GM23338 (cell line): Measurements from ENCODE around the gene IWS1.

Experiments
- EZH2 ChIP-seq: fragments of 200-600 bp; sonication (generic); IDR thresholded peaks from one replicate; pipeline ENCODE4 v1.8.0; 2017; ENCODE audit warnings: antibody characterized with exemption, mild to moderate bottlenecking, low read depth; ENCODE audit not compliant: unreplicated experiment
- EZH2phosphoT487 ChIP-seq: fragments of 200-600 bp; sonication (generic); IDR thresholded peaks from one replicate; pipeline ENCODE4 v1.8.1; 2018; ENCODE audit warnings: antibody characterized with exemption; ENCODE audit not compliant: unreplicated experiment
- POLR2AphosphoS5 ChIP-seq: IDR thresholded peaks from 2 replicates; pipeline ENCODE4 v1.6.1; 2016; ENCODE audit warnings: antibody characterized with exemption, low read depth
- TF ChIP-seq, protein P1 (sequence below), 2 experiments: fragments of 200-600 bp in 1 of 2; sonication (generic) in 1 of 2; conservative IDR thresholded peaks; 2 replicates each; pipeline versions ENCODE4 v1.5.1 to v1.6.1; 2016 to 2017; ENCODE audit warnings: antibody characterized with exemption in 2 of 2, low read depth in 2 of 2, mild to moderate bottlenecking in 2 of 2, moderate library complexity in 1 of 2
- TF ChIP-seq, protein P2 (sequence below): IDR thresholded peaks from one replicate; pipeline ENCODE4 v1.6.1; 2018; ENCODE audit warnings: antibody characterized with exemption; ENCODE audit not compliant: unreplicated experiment

DNA sequence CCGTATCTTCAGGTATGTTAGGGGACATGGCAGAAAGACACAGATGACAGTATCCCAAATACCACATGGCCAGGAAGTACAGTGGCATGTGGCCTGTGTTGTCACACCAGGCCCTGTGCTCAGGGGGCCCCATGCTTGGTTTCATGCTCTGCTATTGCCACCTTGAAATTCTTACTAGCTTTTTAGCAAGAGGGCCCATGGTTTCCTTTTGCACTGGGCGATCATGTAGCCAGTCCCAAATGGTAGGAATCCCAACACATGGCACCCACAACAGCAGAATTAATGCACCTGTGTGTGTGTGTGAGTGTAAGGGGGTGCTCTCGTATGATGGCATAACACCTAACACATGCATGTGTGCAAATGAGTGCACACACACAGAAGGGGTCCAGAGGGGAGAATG is 48.4 kb upstream of the IWS1 start:
- TF ChIP-seq, protein P1, sequence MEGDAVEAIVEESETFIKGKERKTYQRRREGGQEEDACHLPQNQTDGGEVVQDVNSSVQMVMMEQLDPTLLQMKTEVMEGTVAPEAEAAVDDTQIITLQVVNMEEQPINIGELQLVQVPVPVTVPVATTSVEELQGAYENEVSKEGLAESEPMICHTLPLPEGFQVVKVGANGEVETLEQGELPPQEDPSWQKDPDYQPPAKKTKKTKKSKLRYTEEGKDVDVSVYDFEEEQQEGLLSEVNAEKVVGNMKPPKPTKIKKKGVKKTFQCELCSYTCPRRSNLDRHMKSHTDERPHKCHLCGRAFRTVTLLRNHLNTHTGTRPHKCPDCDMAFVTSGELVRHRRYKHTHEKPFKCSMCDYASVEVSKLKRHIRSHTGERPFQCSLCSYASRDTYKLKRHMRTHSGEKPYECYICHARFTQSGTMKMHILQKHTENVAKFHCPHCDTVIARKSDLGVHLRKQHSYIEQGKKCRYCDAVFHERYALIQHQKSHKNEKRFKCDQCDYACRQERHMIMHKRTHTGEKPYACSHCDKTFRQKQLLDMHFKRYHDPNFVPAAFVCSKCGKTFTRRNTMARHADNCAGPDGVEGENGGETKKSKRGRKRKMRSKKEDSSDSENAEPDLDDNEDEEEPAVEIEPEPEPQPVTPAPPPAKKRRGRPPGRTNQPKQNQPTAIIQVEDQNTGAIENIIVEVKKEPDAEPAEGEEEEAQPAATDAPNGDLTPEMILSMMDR (conservative IDR thresholded peaks at IDR 0.05; ENCODE audit: low read depth in 2 of 2): no peak
- TF ChIP-seq POLR2AphosphoS5 (no peak), EZH2 (no peak), EZH2phosphoT487 (no peak)
- TF ChIP-seq, protein P2, sequence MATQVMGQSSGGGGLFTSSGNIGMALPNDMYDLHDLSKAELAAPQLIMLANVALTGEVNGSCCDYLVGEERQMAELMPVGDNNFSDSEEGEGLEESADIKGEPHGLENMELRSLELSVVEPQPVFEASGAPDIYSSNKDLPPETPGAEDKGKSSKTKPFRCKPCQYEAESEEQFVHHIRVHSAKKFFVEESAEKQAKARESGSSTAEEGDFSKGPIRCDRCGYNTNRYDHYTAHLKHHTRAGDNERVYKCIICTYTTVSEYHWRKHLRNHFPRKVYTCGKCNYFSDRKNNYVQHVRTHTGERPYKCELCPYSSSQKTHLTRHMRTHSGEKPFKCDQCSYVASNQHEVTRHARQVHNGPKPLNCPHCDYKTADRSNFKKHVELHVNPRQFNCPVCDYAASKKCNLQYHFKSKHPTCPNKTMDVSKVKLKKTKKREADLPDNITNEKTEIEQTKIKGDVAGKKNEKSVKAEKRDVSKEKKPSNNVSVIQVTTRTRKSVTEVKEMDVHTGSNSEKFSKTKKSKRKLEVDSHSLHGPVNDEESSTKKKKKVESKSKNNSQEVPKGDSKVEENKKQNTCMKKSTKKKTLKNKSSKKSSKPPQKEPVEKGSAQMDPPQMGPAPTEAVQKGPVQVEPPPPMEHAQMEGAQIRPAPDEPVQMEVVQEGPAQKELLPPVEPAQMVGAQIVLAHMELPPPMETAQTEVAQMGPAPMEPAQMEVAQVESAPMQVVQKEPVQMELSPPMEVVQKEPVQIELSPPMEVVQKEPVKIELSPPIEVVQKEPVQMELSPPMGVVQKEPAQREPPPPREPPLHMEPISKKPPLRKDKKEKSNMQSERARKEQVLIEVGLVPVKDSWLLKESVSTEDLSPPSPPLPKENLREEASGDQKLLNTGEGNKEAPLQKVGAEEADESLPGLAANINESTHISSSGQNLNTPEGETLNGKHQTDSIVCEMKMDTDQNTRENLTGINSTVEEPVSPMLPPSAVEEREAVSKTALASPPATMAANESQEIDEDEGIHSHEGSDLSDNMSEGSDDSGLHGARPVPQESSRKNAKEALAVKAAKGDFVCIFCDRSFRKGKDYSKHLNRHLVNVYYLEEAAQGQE: no peak
